Endothelial cell of hepatic sinusoid (primary cell): Measurements from ENCODE around the gene TAF1B.

Source experiments
- in situ Hi-C: cut with HindIII; loops from 2 replicates; pipeline ENCODE4 v1.10.0; 2017; ENCODE audit warnings: low sequenced_read_pairs

TAF1B gene

DNA sequence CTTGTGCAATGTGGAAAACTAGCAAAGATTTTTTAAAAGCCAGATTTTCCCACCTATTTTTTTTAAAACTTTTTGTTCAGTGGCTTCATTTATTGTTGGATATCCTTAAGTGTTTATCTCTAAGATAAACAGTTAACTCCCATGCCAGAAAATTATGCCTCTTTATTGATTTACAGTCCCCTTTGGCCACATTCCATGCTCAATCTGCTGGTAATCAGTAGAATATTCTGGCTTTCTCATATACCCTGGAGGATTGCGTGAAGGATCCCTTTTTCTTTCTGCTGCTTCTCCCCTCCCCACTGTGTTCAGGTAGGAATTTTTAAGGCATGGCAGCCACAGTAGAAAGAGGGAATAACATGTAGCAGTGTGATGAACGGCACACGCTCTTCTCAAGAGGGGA lies 110.9 kb downstream of the TAF1B start:
- in situ Hi-C loops: no loop called here

DNA sequence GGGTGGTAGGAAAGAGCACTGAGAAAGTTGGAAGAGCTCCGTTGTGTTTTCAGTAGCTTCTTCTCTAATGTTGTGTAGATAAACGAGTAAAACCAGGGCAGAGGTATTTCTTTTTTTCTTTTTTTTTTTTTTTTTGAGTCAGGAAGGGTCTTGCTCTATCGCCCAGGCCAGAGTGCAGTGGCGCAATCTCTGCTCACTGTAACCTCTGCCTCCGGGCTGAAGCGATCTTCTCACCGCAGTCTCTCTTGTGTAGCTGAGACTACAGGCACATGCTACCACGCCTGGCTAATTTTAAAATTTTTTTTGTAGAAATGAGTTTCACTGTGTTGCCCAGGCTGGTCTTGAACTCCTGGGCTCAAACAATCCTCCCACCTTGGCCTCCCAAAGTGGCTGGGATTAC lies 114.8 kb downstream of the TAF1B start:
- in situ Hi-C loops: no loop called here

DNA sequence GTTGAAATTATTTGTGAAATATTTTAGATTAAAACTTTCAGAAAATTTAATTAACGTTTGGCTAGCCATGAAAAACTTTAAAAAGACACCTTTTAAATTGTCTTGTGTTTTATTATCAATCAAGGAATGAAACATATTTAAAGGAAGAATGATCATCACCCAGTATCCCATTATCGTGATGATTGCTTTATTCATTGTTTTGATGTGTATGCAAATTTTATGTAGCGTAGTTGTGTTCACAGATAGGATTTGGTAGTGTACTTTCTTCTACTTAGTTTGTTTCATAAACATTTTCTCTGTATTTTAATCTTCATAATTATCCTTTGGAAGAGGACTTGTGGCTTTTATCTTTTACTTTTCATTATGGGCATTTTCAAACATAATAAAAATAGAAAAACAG lies 116.0 kb downstream of the TAF1B start:
- in situ Hi-C loops: no loop called here

DNA sequence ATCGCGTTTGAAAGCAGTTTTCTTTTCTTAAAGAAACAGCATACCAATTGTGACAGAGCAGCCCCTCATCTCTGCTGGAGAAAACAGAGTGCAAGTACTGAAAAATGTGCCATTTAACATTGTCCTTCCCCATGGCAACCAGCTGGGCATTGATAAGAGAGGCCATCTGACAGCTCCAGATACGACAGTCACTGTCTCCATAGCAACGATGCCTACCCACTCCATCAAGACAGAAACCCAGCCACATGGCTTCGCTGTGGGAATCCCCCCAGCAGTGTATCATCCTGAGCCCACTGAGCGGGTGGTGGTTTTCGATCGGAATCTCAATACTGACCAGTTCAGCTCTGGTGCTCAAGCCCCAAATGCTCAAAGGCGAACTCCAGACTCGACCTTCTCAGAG lies 117.7 kb downstream of the TAF1B start:
- in situ Hi-C loops: no loop called here

DNA sequence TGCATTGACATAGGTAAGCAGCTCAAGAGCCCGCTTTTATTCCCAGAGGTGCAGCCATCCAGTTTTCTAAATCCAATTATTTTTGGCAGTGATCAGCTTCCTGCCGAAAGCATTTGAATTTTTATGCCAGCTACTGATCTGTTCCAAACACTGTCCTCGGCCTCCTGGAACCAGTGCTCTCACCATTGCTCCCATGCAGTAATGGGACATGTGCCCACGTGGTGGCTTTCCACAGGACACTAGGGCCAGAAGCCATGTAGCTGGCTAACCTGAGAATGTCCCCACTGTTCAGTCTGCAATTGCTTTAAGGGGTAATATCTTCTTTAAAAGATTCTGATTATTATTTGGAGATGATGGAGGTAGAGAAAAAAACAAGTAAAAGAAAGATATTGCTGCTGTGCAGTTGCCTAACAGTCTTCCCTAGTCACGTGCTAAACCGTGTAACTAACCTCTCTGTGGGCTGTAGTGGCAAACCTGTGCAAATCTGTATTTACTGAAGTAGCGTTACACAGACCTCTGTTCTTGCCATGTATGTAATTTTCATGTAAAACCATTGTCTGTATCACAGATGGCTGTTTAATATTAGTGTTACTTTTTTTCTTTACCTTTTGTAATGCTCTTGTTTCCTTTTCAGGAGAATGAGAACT lies 121.2 kb downstream of the TAF1B start:
- in situ Hi-C loops: no loop called here

DNA sequence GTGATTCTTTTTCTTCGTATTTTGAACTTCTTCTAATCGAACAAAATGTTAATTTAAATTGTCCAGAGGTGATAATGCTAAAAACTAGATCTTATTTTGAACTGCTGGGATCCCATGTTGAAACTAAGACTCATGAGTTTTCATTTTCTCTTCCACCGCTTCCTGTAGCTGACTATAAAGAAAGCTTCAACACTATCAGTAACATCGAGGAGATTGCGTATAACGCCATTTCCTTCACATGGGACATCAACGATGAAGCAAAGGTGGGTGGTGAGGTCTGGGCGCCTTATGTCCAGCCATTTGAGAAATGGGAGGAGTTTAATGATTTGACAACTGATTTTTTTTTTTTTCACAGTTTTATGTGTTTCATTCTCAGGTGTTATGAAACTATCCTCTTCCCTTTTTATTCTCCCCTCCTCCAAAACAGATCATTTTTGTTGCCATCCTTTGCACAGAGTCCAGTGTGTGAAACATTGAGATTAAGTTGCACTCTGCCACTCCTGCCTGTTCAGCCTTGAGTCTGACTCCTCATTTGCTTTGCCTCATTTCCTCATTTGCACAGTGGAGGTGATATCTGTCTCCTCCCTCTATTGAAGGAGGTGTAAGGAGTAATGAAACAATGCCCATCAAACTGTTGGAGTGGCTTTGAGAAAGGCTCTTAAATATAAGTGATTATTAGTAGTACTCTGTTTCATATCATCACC lies 122.0 kb downstream of the TAF1B start:
- in situ Hi-C loops: no loop called here

DNA sequence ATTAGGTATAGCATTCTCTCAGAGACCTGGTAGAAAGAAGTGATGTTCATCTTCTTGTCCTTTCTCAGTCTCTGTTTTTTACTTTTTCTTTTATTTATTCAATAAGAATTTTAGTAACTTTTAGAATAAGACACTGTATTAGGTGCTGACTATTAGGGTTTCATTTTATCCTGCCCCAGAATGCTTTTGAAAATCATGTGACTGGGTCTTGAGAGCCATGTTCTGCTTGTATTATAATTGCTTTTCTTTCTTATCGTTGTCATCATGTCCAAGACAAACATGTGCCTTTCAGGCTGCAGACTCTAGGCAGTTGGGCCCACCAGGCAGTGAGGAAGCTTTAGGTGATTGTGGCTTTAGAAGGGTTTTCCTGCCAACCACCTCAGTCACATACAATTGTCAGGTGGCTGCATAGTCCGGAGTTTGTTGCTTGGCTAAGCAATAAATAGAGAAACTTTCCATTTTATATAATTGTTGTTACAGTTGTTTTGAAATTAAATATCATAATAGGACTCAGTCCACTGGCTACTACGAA lies 123.3 kb downstream of the TAF1B start:
- in situ Hi-C loops: no loop called here

DNA sequence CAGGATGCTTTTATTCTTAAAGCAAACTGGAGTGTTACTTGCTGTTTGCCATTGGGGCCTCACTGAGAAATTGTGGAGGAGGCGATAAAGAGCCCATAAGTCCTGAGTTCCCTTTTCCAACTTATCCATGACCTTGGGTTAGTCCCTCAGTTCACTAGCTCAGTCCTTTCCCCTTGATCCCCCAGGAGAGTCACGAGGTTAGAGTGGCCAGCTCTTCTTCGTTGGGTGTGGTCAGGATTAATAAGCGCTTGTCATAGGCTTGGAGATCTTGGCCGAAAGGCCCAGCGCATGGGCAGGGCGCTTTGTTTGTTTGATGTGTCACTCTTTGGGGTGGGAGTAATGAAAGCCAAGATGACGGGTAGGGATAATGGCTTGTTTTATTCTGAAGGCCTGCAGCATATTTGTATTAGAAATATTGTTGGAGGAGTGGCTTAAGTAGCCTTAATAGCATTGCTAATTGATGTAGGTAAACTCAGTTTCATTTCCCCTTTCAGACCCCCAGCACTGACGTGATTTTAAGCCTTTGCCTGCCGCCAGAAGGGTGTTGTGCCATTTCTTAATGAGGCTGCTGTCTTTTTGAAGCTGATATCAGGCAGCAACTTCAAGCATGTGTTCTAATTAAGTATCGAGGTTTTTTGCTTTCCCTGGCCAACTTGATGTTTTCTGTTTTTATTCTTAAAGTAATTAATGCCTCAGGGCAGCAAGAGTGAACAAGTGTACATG lies 123.9 kb downstream of the TAF1B start:
- in situ Hi-C loops: no loop called here

DNA sequence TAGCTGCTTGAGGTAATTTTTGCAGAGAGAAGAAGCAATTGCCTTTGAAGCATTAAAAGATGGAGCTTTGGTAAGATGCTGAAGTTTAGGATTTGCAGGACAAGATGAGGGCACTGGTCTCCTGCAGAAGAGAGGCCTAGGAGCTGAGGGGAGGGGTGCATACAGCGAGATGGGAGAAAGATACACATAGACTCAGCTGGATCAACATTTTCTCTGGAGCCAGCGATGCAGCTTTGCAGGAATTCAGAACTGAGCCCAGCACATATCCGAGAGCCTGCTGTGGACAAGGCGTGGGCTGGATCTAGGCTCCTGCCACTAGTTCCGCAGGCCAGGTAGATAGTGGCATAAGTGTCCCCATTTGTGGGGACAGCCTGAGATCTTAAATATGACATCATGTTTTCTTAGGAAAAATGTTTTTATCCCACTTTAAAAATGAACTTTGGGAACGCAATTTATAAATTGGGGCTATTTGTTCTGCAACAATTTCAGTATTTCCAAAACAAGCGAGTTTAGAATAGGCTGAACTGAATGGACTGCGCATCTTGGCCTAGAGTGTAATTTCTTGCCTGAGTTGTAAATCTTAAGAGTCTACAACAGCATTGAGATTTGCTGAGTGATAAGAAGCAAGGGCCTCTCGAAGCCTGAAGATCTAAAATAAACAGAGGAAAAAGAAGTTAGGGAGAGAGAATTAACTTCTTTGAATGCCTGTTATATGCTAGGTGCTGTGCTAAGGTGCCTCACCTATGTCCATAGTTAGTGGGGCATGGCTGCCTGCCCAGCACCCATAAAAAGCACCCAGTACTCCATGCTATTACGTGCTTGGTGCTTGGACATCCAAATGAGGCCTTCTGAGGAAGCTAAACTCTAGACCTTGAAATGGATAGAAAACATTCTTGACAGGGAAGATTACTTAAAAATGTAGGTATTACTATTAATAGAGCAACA lies 125.6 kb downstream of the TAF1B start:
- in situ Hi-C loops: no loop called here

DNA sequence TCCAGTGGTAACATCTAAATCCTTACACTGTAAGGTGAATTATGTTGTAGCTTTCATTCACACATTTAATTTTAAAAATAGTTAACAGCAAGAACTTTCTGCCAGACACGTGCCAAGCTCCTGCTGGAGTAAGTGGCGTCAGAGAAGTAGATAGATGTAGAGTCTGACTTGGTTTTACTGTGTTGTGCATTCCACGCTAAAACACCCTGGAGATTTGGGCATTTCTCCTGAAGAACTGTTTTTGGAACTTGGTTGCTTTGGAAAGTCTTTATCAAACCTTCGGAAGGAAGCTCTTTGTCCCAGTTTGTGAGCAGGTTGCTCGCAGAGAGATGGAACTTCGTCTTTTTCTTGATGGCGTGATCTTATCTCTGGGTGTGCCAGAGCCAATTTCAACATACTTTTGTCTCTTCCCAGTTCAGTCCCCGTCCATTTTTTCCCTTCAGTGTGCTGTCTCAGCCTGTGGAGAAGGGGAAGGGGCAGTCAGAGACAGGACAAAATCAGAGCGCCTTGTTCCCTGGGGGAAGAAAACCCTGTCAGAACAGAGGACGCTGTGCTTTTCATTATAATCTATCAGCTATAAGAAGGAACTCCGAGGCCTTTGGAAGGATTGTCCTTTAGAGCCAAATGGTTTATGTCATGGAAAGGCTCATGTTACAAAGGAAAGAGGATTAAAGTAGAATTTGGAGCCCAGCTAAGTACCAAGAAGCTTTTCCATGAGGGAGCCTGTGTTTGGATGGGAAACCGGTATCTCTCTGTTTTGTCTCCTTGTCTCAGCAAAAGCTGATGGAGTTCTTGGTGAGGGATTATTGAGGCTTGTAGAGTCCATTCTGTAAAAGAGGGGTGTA lies 127.1 kb downstream of the TAF1B start:
- in situ Hi-C loops: loop anchor here (5.0 kb wide), 2 partner anchors 57 to 163 kb away; no protein-coding TSS in a partner anchor

DNA sequence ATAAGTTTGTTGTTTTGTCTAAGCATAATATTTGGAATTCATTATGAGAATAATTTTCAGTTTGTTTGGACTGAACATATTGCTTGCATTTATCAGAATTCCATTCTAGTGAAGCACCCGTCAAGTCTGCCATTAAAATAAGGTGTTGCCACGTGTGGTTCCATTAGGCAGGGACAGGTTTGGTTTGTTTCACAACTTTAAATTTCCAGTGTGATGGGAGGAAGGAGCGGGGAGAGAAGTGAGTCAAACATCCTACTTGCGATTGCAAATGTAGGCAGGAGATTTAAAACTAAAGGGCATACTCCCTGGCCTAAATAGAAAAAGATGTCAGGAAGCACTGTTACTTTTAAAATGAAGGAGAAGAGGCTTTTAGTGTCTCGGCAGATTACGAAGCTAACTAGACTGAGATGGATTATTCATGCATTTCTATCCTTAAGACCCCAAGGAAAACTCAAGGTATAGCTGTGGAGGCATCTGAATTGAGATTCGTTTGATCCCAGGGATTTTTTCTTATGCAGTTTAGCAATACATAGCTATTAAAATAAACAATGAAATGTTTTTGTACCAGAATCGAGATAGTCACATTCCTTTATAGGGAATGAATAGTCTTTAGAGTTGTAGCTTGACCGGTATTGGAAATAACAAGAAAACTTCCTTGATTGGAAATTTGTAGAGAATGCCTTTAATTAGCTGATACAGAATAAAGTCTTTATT lies 128.0 kb downstream of the TAF1B start:
- in situ Hi-C loops: loop anchor here (5.0 kb wide), 2 partner anchors 56 to 164 kb away; no protein-coding TSS in a partner anchor

DNA sequence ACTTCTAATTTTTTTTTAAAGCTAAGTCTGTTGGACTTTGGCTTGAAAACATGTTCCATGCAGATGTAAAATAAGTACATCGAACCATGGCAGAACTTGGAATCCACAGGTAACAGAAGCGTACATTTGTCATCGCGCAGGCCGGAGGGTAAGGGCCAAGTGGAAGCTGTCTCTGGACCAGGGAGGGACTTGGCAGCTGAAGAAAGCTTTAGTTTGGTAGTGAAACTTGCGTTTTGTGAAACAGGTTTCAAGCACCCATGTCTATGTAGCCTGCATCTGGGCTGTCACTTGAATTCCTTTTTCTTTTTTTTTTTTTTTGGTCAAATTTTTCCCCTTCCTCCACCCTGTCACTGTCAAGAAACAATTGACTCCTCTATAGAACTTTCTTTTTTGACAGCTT lies 128.6 kb downstream of the TAF1B start:
- in situ Hi-C loops: loop anchor here (5.0 kb wide), 2 partner anchors 55 to 165 kb away; no protein-coding TSS in a partner anchor

DNA sequence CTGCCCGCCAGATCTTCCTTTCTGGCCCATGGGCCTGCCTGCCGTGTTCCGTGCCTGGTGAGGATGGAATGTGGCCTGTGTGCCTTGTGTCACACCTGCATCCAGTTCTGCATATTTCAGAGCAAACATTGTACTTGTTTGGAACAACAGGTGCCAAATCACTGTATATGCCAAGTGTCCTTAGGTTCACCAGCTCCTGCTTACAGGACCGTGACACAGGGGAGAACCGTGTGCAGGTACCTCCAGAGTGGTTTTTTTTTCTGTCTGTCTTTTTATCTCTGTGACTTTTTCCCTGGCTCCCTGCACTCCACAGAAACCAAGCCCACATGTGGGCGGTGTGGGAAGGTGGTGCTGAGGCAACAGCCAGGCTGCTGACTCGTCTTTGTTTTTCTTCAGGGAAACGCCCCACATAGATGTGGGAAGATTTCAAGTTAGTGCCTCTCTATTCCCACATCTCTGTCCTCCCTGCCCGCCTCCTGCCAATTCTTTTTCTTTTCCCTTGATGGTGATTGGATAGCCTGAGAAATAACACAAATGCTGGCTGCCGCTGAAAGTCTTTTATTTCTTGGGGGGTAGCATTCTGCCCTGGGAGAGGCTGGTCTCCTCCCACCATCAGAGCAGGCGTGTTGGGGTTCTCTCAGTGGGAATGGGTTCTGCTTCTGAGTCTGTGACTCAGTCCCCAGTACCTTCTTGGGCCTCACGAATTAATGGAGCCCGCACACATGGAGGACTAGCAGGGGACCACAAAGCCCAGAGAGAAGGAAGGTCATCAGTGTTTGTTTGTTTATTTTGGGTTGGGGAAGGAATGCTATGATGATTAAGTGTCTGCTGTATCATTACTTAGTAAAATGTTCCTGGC lies 129.6 kb downstream of the TAF1B start:
- in situ Hi-C loops: loop anchor here (5.0 kb wide), 2 partner anchors 54 to 166 kb away; no protein-coding TSS in a partner anchor

DNA sequence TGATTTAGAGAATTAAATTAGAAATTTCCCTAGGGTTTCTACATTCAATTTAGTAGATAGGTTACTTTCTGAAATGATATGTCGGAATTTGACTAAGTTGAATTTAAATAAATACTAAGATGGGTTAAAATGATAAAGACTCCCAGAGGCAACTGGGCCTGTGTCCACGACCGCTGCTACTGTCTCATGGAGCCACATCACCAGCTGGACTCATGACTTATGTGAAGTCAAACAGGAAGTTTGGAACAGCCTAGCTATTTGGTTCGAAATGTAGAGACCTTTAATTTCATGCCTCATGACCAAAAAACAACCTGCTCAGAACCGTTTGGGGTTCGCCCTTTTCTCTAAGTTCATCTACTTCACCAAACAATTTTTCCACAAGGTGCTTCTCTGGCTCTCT lies 130.4 kb downstream of the TAF1B start:
- in situ Hi-C loops: loop anchor here (5.0 kb wide), 2 partner anchors 54 to 166 kb away; no protein-coding TSS in a partner anchor

DNA sequence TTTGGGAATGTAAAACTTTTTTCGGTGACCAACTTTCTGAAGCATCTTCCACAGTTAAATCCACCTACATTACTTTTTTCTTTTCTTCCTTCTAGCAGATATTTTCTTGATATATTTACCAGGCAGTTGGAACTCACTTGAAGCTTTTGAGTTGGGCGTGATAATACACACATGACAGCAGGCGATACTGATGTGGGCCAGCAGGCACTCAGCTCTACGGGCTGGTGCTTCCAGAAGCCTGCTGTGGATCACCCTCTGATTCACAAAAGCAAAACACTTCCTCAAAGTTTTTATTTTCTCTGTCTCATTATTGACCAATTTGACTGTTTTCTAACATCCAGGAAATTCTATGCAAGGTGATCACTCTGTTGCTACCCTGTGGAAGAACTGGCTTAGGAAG lies 131.1 kb downstream of the TAF1B start:
- in situ Hi-C loops: loop anchor here (5.0 kb wide), 2 partner anchors 53 to 167 kb away; no protein-coding TSS in a partner anchor

DNA sequence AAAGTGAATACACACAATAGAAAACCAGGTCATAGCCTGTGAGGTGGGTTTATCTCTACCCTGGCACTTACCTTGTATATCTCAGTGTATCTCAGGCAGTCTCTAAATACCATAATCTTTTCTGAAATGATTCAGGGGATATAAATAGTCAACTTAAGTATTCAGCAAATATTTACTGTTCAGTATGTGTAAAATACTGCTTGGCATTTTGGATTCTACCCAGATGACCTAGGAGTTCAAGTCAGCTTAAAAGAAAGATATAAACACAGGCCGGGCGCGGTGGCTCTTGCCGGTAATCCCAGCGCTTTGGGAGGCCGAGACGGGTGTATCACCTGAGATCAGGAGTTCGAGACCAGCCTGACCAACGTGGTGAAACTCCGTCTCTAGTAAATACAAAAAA lies 132.1 kb downstream of the TAF1B start:
- in situ Hi-C loops: no loop called here

DNA sequence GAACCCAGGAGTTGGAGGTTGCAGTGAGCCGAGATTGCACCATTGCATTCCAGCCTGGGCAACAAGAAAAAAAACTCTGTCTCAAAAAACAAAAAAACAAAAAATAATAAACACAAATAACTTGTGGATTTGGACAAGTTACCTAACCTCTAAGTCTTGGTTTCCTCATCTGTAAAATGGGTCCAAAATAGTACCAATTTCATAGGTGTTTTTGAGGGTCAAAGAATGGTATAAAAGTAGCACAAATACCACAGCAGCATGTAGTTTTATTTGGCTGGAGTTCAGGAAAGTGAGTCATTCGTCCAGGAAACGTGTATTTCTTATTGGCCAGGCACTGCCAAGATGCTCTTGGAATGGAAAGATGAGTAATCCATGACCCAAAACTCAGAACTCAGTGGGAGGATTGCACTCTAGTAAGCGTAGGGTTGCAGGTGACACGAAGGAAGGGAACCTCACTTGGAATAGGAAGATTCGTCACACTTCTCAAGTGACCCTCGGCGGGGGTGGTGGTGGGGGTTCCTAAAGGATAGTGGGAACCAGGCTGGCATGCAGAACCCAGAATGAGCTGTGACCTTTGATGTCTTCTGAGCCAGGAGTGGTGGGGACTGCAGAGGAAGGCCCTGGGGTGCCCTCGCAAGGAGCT lies 132.7 kb downstream of the TAF1B start:
- in situ Hi-C loops: no loop called here
